ENCODE results near the gene UNC80.

UNC80 gene

GRCh38 chr2:209805351-209805750 lies 33.7 kb downstream of the UNC80 start:
- no peak for TF ChIP-seq CTCF (conservative IDR thresholded peaks at IDR 0.05; ENCODE audit: low read length)
- DNase-seq (ENCODE audit: low read depth) = no peak
- H3K4me3 ChIP-seq (ENCODE audit: low read length) = no peak overlapping the region

- DNase-seq (ENCODE audit: low read depth) = no peak
- H3K4me3 ChIP-seq (ENCODE audit: low read length) = no peak overlapping the region
These were observed 34.7 kb downstream of the UNC80 start for GRCh38 chr2:209806318-209806717.

GRCh38 chr2:209808521-209808920 lies 36.9 kb downstream of the UNC80 start:
- no peak for DNase-seq (ENCODE audit: low read depth)
- no peak for TF ChIP-seq CTCF (conservative IDR thresholded peaks at IDR 0.05; ENCODE audit: low read length)
- no peak overlapping the region for H3K4me3 ChIP-seq (ENCODE audit: low read length)

More at GRCh38 chr2:209806318-209806717, 34.7 kb downstream of the UNC80 start:
- TF ChIP-seq CTCF (conservative IDR thresholded peaks at IDR 0.05; ENCODE audit: low read length) = no peak

- no peak for DNase-seq (ENCODE audit: low read depth)
- H3K4me3 ChIP-seq (ENCODE audit: low read length) = no peak overlapping the region
- TF ChIP-seq CTCF (conservative IDR thresholded peaks at IDR 0.05; ENCODE audit: low read length) = no peak
These were observed 37.6 kb downstream of the UNC80 start for GRCh38 chr2:209809256-209809655.

GRCh38 chr2:209817844-209818271 lies 46.2 kb downstream of the UNC80 start:
- no peak overlapping the region for H3K4me3 ChIP-seq (ENCODE audit: low read length)
- no peak for DNase-seq (ENCODE audit: low read depth)
- TF ChIP-seq CTCF (conservative IDR thresholded peaks at IDR 0.05; ENCODE audit: low read length) = no peak

GRCh38 chr2:209818939-209819338 lies 47.3 kb downstream of the UNC80 start:
- TF ChIP-seq CTCF (conservative IDR thresholded peaks at IDR 0.05; ENCODE audit: low read length) = no peak
- DNase-seq (ENCODE audit: low read depth) = no peak

GRCh38 chr2:209821806-209822205 lies 50.2 kb downstream of the UNC80 start:
- DNase-seq (ENCODE audit: low read depth) = no peak
- TF ChIP-seq CTCF (conservative IDR thresholded peaks at IDR 0.05; ENCODE audit: low read length) = no peak
- H3K4me3 ChIP-seq (ENCODE audit: low read length) = no peak overlapping the region

More at GRCh38 chr2:209818939-209819338, 47.3 kb downstream of the UNC80 start:
- no peak overlapping the region for H3K4me3 ChIP-seq (ENCODE audit: low read length)

Measured in AG10803 (cell line).